Measurements from ENCODE around the gene TMEM116. TPM values are rescaled to one million over a fixed set of nuclear protein-coding genes. Genes with fewer than 3 reads are reported as not detected.
A peak's percentile ranks its signal among the peaks of the same experiment; 100 is the strongest.

The TMEM116 gene
- total and polyA plus RNA-seq, 10 of the 15 experiments (the other 5 are each of a cell fraction or from before 2014, with no cell fraction given) = 6.0 to 25.7 (median 8.5) TPM

DNA sequence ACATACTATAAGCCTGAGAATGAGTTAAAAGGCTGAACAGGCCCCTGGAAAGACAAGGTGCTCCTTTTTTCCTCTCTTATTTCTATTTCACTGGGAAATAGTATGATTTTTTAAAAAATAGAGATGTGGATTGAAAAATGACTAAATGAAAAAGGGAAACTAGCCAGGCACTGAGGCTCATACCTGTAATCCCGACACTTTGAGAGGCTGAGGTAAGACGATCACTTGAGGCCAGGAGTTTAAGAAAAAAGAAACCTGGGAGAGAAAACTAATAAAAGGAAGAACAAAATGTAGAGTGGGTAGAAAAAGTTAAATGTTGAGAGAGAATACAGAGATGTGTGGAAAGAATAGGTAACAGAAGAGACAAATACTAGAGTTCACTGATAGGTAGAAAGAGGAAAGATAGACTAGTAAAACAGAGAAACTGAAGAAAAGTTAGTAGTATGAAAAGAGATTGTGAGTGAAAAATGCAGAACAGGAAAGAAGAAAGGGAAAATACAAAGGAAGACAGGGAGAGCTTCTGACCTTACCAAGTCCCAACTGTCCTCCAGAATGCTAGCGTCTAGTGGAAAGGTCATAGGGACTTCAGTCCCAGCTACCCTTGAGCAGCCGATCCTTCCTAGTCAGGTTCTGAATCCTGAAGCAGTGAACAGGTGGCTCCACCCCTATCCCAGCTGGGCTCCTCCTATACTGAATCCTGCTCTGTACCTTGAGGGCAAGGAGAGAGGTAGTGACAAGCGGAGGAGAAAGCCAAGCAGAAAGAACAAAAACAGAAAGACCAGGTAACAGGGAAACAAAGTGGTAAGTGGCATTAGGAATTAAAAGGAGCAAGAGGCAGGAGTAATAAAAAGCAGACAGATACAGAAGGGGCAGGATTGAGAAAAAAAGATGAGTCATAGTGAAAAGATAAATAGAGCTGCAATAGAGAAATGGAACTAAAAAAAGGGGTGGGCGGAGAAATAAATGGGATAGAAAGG is 7.3 kb downstream of the TMEM116 start:
- Histone ChIP-seq H3K4me3 (no peak overlapping the region), H3K27ac (ENCODE audit: control insufficient read depth, insufficient read depth) (no peak overlapping the region), H3K4me1 (ENCODE audit: control insufficient read depth, insufficient read depth, low read length) (peaks cover 22% of the 10 kb centered on the region), H3K36me3 (ENCODE audit: control insufficient read depth in 2 of 2, insufficient read depth in 2 of 2, low read length in 1 of 2) (no peaks in the 10 kb centered on the region; a peak in 1 of 4 replicates), H2AFZ (ENCODE audit: control insufficient read depth, low read depth, low read length) (no peak overlapping the region), H3K27me3 (replicated peaks in 1 of 2; ENCODE audit: control insufficient read depth in 2 of 2, insufficient read depth in 2 of 2, low read length in 1 of 2) (no peaks in the 10 kb centered on the region), H3K4me2 (ENCODE audit: control insufficient read depth, insufficient read depth) (peak overlapping the region; percentile 26; the same call in 1 of the 2 replicates), H3K9ac (ENCODE audit: control insufficient read depth, insufficient read depth, low read length) (no peak overlapping the region), H3K79me2 (ENCODE audit: control insufficient read depth, insufficient read depth, low read length) (no peaks in the 10 kb centered on the region), H4K20me1 (ENCODE audit: control insufficient read depth, insufficient read depth) (no peaks in the 10 kb centered on the region), H3K9me3 (replicated peaks; ENCODE audit: control insufficient read depth, insufficient read depth, low read length) (no peaks in the 10 kb centered on the region)
- in situ Hi-C loops (cut with MboI) = no loop called here
- ChIA-PET SMC1A (ENCODE audit: uncharacterized antibody, unreplicated experiment) (interaction anchor here (0.6 to 1.2 kb wide), 5 partner anchors 13 to 399 kb away, joined by 3 to 5 read pairs (median 3); no protein-coding TSS in a partner anchor), RAD21 (ENCODE audit: unreplicated experiment) (interaction anchor here (1.5 kb wide), 1 partner anchor 24 kb away, joined by 7 read pairs; no protein-coding TSS in a partner anchor), POLR2A (no interaction called here), CTCF (interaction anchor here (0.7 to 1.1 kb wide), 3 partner anchors 8 to 14 kb away, joined by 4 to 6 read pairs (median 4); no protein-coding TSS in a partner anchor)
- ATAC-seq (peak; percentile 18; the same call in 1 of the 3 replicates), FAIRE-seq (no peak), DNase-seq (ENCODE audit: low read depth, low spot score) (no peak)
- no TSS peak for BruUV-seq (replicated peaks)
- WGBS (ENCODE audit: insufficient coverage, insufficient replicate concordance, low lambda C conversion rate, missing lambda C conversion rate) = 88% methylated on average over 6 of the region's 6 CpGs
- intact Hi-C loops (cut with micrococcal nuclease; ENCODE audit: unreplicated experiment) = no loop called here
- TF ChIP-seq ASH2L (IDR thresholded peaks at IDR 0.05; ENCODE audit: borderline replicate concordance, low read depth) = no peak
- TF ChIP-seq, protein P1, sequence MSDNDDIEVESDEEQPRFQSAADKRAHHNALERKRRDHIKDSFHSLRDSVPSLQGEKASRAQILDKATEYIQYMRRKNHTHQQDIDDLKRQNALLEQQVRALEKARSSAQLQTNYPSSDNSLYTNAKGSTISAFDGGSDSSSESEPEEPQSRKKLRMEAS (IDR thresholded peaks at IDR 0.05; ENCODE audit: low read depth, low read length) = no peak
- TF ChIP-seq BRCA1 (IDR thresholded peaks at IDR 0.05; ENCODE audit: low read depth, low read length) = no peak
- no peak for TF ChIP-seq TBL1XR1 (IDR thresholded peaks at IDR 0.05; ENCODE audit: low read depth, low read length)
- TF ChIP-seq MEF2B (IDR thresholded peaks at IDR 0.05; ENCODE audit: partially characterized antibody, poor library complexity, severe bottlenecking) = no peak
- TF ChIP-seq TCF7 (IDR thresholded peaks at IDR 0.05; ENCODE audit: borderline replicate concordance) = no peak
- TF ChIP-seq, protein P2, sequence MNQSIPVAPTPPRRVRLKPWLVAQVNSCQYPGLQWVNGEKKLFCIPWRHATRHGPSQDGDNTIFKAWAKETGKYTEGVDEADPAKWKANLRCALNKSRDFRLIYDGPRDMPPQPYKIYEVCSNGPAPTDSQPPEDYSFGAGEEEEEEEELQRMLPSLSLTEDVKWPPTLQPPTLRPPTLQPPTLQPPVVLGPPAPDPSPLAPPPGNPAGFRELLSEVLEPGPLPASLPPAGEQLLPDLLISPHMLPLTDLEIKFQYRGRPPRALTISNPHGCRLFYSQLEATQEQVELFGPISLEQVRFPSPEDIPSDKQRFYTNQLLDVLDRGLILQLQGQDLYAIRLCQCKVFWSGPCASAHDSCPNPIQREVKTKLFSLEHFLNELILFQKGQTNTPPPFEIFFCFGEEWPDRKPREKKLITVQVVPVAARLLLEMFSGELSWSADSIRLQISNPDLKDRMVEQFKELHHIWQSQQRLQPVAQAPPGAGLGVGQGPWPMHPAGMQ (IDR thresholded peaks at IDR 0.05; ENCODE audit: borderline replicate concordance) = no peak
- TF ChIP-seq, protein P3, sequence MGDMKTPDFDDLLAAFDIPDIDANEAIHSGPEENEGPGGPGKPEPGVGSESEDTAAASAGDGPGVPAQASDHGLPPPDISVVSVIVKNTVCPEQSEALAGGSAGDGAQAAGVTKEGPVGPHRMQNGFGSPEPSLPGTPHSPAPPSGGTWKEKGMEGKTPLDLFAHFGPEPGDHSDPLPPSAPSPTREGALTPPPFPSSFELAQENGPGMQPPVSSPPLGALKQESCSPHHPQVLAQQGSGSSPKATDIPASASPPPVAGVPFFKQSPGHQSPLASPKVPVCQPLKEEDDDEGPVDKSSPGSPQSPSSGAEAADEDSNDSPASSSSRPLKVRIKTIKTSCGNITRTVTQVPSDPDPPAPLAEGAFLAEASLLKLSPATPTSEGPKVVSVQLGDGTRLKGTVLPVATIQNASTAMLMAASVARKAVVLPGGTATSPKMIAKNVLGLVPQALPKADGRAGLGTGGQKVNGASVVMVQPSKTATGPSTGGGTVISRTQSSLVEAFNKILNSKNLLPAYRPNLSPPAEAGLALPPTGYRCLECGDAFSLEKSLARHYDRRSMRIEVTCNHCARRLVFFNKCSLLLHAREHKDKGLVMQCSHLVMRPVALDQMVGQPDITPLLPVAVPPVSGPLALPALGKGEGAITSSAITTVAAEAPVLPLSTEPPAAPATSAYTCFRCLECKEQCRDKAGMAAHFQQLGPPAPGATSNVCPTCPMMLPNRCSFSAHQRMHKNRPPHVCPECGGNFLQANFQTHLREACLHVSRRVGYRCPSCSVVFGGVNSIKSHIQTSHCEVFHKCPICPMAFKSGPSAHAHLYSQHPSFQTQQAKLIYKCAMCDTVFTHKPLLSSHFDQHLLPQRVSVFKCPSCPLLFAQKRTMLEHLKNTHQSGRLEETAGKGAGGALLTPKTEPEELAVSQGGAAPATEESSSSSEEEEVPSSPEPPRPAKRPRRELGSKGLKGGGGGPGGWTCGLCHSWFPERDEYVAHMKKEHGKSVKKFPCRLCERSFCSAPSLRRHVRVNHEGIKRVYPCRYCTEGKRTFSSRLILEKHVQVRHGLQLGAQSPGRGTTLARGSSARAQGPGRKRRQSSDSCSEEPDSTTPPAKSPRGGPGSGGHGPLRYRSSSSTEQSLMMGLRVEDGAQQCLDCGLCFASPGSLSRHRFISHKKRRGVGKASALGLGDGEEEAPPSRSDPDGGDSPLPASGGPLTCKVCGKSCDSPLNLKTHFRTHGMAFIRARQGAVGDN (IDR thresholded peaks at IDR 0.05) = no peak
- TF ChIP-seq ZBED1 (IDR thresholded peaks at IDR 0.05; ENCODE audit: borderline replicate concordance) = no peak
- TF ChIP-seq IKZF1 (conservative IDR thresholded peaks at IDR 0.05) = peak; percentile 39; the same call in 1 of the 2 replicates
- TF ChIP-seq CHD2 (IDR thresholded peaks at IDR 0.05; ENCODE audit: borderline replicate concordance, low read depth, low read length) = no peak
- no peak for TF ChIP-seq NR2F1 (conservative IDR thresholded peaks at IDR 0.05)
- TF ChIP-seq FOS (IDR thresholded peaks at IDR 0.05; ENCODE audit: borderline replicate concordance, extremely low read depth, insufficient read length) = no peak
- no peak for TF ChIP-seq RUNX3 (IDR thresholded peaks at IDR 0.05; ENCODE audit: low read length)
- no peak for TF ChIP-seq YY1 (IDR thresholded peaks at IDR 0.05; ENCODE audit: low read depth, low read length)
- no peak for TF ChIP-seq RAD51 (IDR thresholded peaks at IDR 0.05)
- no peak for TF ChIP-seq DPF2 (IDR thresholded peaks at IDR 0.05)
- no peak for TF ChIP-seq EP300 (IDR thresholded peaks at IDR 0.05; ENCODE audit: borderline replicate concordance in 1 of 2, control insufficient read depth in 1 of 2, low read depth in 2 of 2, low read length in 2 of 2)
- peak; percentile 68 to 71; a peak in 3 of 4 replicates for TF ChIP-seq IKZF2 (IDR thresholded peaks at IDR 0.05)

Measured in GM12878 (cell line).